Mesendoderm (in vitro differentiated cells): Measurements from ENCODE around the gene NKD1.
"Not testable (repeated sequence)": the region's sequence is repeated elsewhere in the genome, so short reads cannot be mapped to it uniquely, and the experiment has no call there.

Source experiments
- DNase-seq: peaks from one replicate; pipeline ENCODE4 v3.0.0; 2013
- H2AK5ac ChIP-seq: 2 replicates; pipeline ENCODE4 v1.6.1; 2013; ENCODE audit warnings: low read length, inconsistent platforms
- H2BK120ac ChIP-seq: 2 replicates; pipeline ENCODE4 v1.6.1; 2013; ENCODE audit warnings: low read depth, mild to moderate bottlenecking, low read length, moderate library complexity, mixed read lengths
- H2BK15ac ChIP-seq: replicated peaks from 2 replicates; pipeline ENCODE4 v1.6.1; 2013; ENCODE audit warnings: low read depth, mild to moderate bottlenecking, moderate library complexity
- H2BK5ac ChIP-seq: 2 replicates; pipeline ENCODE4 v1.6.1; 2013; ENCODE audit warnings: low read length, inconsistent platforms
- H3K18ac ChIP-seq: 2 replicates; pipeline ENCODE4 v1.6.1; 2013; ENCODE audit warnings: mild to moderate bottlenecking, low read length, mixed read lengths
- H3K23ac ChIP-seq: one replicate; pipeline ENCODE4 v1.6.1; 2013; ENCODE audit warnings: low read length
- H3K27ac ChIP-seq: 2 replicates; pipeline ENCODE4 v1.5.1; 2013; ENCODE audit warnings: low read depth, mild to moderate bottlenecking, inconsistent platforms, low read length, moderate library complexity
- H3K27me3 ChIP-seq: 2 replicates; pipeline ENCODE4 v1.6.1; 2013; ENCODE audit warnings: low read length, control low read depth, mild to moderate bottlenecking, inconsistent platforms; ENCODE audit not compliant: insufficient read depth, poor library complexity
- H3K36me3 ChIP-seq: 2 replicates; pipeline ENCODE4 v1.6.1; 2013; ENCODE audit warnings: low read length, inconsistent platforms; ENCODE audit not compliant: control insufficient read depth, insufficient read depth
- H3K4ac ChIP-seq: one replicate; pipeline ENCODE4 v1.6.1; 2013; ENCODE audit warnings: low read depth, mild to moderate bottlenecking, low read length, moderate library complexity
- H3K4me1 ChIP-seq: 2 replicates; pipeline ENCODE4 v1.6.1; 2013; ENCODE audit warnings: low read depth, low read length, inconsistent platforms; ENCODE audit not compliant: control insufficient read depth
- H3K4me2 ChIP-seq: 2 replicates; pipeline ENCODE4 v1.6.1; 2013; ENCODE audit warnings: low read length
- H3K4me3 ChIP-seq: 2 replicates; pipeline ENCODE4 v1.5.1; 2013; ENCODE audit warnings: mild to moderate bottlenecking, low read length
- H3K56ac ChIP-seq: one replicate; pipeline ENCODE4 v1.6.1; 2013; ENCODE audit warnings: low read length
- H3K79me1 ChIP-seq: 2 replicates; pipeline ENCODE4 v1.6.1; 2013; ENCODE audit warnings: low read length, inconsistent platforms
- H3K79me2 ChIP-seq: 2 replicates; pipeline ENCODE4 v1.6.1; 2013; ENCODE audit warnings: mild to moderate bottlenecking, low read length; ENCODE audit not compliant: control insufficient read depth, insufficient read depth
- H3K9ac ChIP-seq: 2 replicates; pipeline ENCODE4 v1.6.1; 2013; ENCODE audit warnings: low read length, inconsistent platforms
- H4K5ac ChIP-seq: one replicate; pipeline ENCODE4 v1.6.1; 2013; ENCODE audit warnings: low read length
- H4K8ac ChIP-seq: one replicate; pipeline ENCODE4 v1.6.1; 2013; ENCODE audit warnings: low read depth, mild to moderate bottlenecking, control low read depth, low read length, moderate library complexity
- WGBS: extraction: QIAGEN DNeasy Blood & Tissue Kit; methylation state at CpG from one replicate; pipeline ENCODE4 v1.1.7; 2013; ENCODE audit warnings: low lambda C conversion rate, missing lambda C conversion rate; ENCODE audit not compliant: insufficient coverage; ENCODE audit errors: extremely low coverage; 5-methylcytosine and 5-hydroxymethylcytosine counted together

The NKD1 gene

GRCh38 chr16:50576403-50577113, 28.4 kb downstream of the NKD1 start:
- Histone ChIP-seq H3K9ac (no peak overlapping the region), H2BK15ac (no peak overlapping the region), H3K27me3 (no peaks in the 10 kb centered on the region), H2BK120ac (no peak overlapping the region), H3K4me3 (no peak overlapping the region), H3K4ac (no peak overlapping the region), H3K23ac (no peak overlapping the region), H3K79me2 (peaks cover 4% of the 10 kb centered on the region), H2AK5ac (no peak overlapping the region), H2BK5ac (no peak overlapping the region), H3K79me1 (peaks cover 11% of the 10 kb centered on the region), H3K18ac (no peak overlapping the region), H4K8ac (no peak overlapping the region), H4K5ac (no peak overlapping the region), H3K36me3 (no peaks in the 10 kb centered on the region), H3K4me1 (peaks cover 3% of the 10 kb centered on the region), H3K56ac (no peak overlapping the region), H3K27ac (no peak overlapping the region), H3K4me2 (no peak overlapping the region)
- DNase-seq = no peak
- WGBS = no CpG with 5 or more reads among the region's 3 CpGs

GRCh38 chr16:50578137-50578536, 29.9 kb downstream of the NKD1 start:
- Histone ChIP-seq H3K79me2 (peaks cover 6% of the 10 kb centered on the region), H3K4ac (no peak overlapping the region), H2AK5ac (no peak overlapping the region), H3K36me3 (no peaks in the 10 kb centered on the region), H4K5ac (no peak overlapping the region), H3K4me2 (no peak overlapping the region), H3K79me1 (peaks cover 13% of the 10 kb centered on the region), H3K4me1 (peaks cover 5% of the 10 kb centered on the region), H3K23ac (no peak overlapping the region), H3K9ac (no peak overlapping the region), H3K27me3 (no peaks in the 10 kb centered on the region), H4K8ac (no peak overlapping the region), H3K18ac (no peak overlapping the region), H2BK15ac (no peak overlapping the region), H2BK120ac (no peak overlapping the region), H2BK5ac (no peak overlapping the region), H3K27ac (no peak overlapping the region), H3K4me3 (no peak overlapping the region), H3K56ac (no peak overlapping the region)
- WGBS = no CpG with 5 or more reads among the region's 2 CpGs
- DNase-seq = no peak

GRCh38 chr16:50579373-50579772, 31.2 kb downstream of the NKD1 start:
- peaks cover 12% of the 10 kb centered on the region for H3K79me1 ChIP-seq
- not testable (repeated sequence) for H3K27me3 ChIP-seq, DNase-seq, H3K4me1 ChIP-seq, H3K27ac ChIP-seq, H2BK120ac ChIP-seq, H3K4me3 ChIP-seq, H3K56ac ChIP-seq, H3K79me2 ChIP-seq, H2BK15ac ChIP-seq, H4K8ac ChIP-seq, H3K9ac ChIP-seq, H4K5ac ChIP-seq, H3K23ac ChIP-seq, H2BK5ac ChIP-seq, H3K18ac ChIP-seq, H3K36me3 ChIP-seq, H3K4me2 ChIP-seq, H2AK5ac ChIP-seq, H3K4ac ChIP-seq
- WGBS = no CpG with 5 or more reads among the region's 32 CpGs

GRCh38 chr16:50580180-50580798, 32.1 kb downstream of the NKD1 start:
- DNase-seq = no peak
- no CpG with 5 or more reads among the region's 8 CpGs for WGBS

GRCh38 chr16:50581845-50582244, 33.6 kb downstream of the NKD1 start:
- Histone ChIP-seq H3K36me3 (no peaks in the 10 kb centered on the region), H3K18ac (no peak overlapping the region), H2BK5ac (no peak overlapping the region), H3K4ac (no peak overlapping the region), H3K27ac (no peak overlapping the region), H2BK120ac (no peak overlapping the region), H3K79me1 (peaks cover 15% of the 10 kb centered on the region), H3K4me3 (no peak overlapping the region), H3K27me3 (no peaks in the 10 kb centered on the region), H2AK5ac (no peak overlapping the region), H4K5ac (no peak overlapping the region), H3K9ac (no peak overlapping the region), H3K4me1 (peaks cover 2% of the 10 kb centered on the region), H3K79me2 (peaks cover 6% of the 10 kb centered on the region), H3K23ac (peak overlapping the region; percentile 48), H3K4me2 (no peak overlapping the region), H3K56ac (peak overlapping the region; percentile 51), H2BK15ac (no peak overlapping the region), H4K8ac (no peak overlapping the region)
- WGBS = no CpG with 5 or more reads among the region's 4 CpGs
- no peak for DNase-seq

More at GRCh38 chr16:50580180-50580798, 32.1 kb downstream of the NKD1 start:
- peaks cover 14% of the 10 kb centered on the region for H3K79me1 ChIP-seq
- no peak overlapping the region for H4K5ac ChIP-seq
- H3K4me1 ChIP-seq = peaks cover 2% of the 10 kb centered on the region
- no peak overlapping the region for H2BK5ac ChIP-seq
- no peaks in the 10 kb centered on the region for H3K36me3 ChIP-seq
- no peak overlapping the region for H3K56ac ChIP-seq
- H3K4me3 ChIP-seq = no peak overlapping the region
- peaks cover 6% of the 10 kb centered on the region for H3K79me2 ChIP-seq
- H4K8ac ChIP-seq = no peak overlapping the region
- H3K23ac ChIP-seq = no peak overlapping the region
- no peak overlapping the region for H3K18ac ChIP-seq
- no peak overlapping the region for H3K4me2 ChIP-seq
- no peak overlapping the region for H2BK120ac ChIP-seq
- H3K27me3 ChIP-seq = no peaks in the 10 kb centered on the region
- H3K27ac ChIP-seq = no peak overlapping the region
- no peak overlapping the region for H3K9ac ChIP-seq
- no peak overlapping the region for H2BK15ac ChIP-seq
- H2AK5ac ChIP-seq = no peak overlapping the region
- H3K4ac ChIP-seq = no peak overlapping the region
